Trophoblast cell (in vitro differentiated cells and primary cell): ENCODE data around the gene NR4A3.

Experiments used
- DNase-seq, 2 donors: peaks; one replicate each; pipeline ENCODE4 v3.0.0-alpha.2; 2016
- H2AFZ ChIP-seq: 2 replicates; pipeline ENCODE4 v1.6.1; 2013; ENCODE audit warnings: low read length, moderate library complexity, mild to moderate bottlenecking; ENCODE audit not compliant: insufficient read depth, poor library complexity
- H2AK5ac ChIP-seq: 2 replicates; pipeline ENCODE4 v1.6.1; 2013; ENCODE audit warnings: mild to moderate bottlenecking, low read length
- H2BK120ac ChIP-seq: 2 replicates; pipeline ENCODE4 v1.6.1; 2013; ENCODE audit warnings: low read length, mild to moderate bottlenecking, moderate library complexity; ENCODE audit not compliant: insufficient read depth, poor library complexity
- H2BK12ac ChIP-seq: 2 replicates; pipeline ENCODE4 v1.6.1; 2013; ENCODE audit warnings: mild to moderate bottlenecking, low read length, moderate library complexity
- H2BK5ac ChIP-seq: 2 replicates; pipeline ENCODE4 v1.6.1; 2013; ENCODE audit warnings: low read length, low read depth, moderate library complexity, mild to moderate bottlenecking; ENCODE audit not compliant: poor library complexity
- H3K14ac ChIP-seq: 2 replicates; pipeline ENCODE4 v1.6.1; 2013; ENCODE audit warnings: mild to moderate bottlenecking, low read length
- H3K18ac ChIP-seq: 2 replicates; pipeline ENCODE4 v1.6.1; 2013; ENCODE audit warnings: mild to moderate bottlenecking, low read length
- H3K23ac ChIP-seq: 2 replicates; pipeline ENCODE4 v1.6.1; 2013; ENCODE audit warnings: low read length
- H3K27ac ChIP-seq: 2 replicates; pipeline ENCODE4 v1.5.1; 2013; ENCODE audit warnings: low read depth, mild to moderate bottlenecking, inconsistent platforms, low read length, moderate library complexity
- H3K27me3 ChIP-seq: 2 replicates; pipeline ENCODE4 v1.6.1; 2013; ENCODE audit warnings: inconsistent platforms, mild to moderate bottlenecking, low read length, moderate library complexity; ENCODE audit not compliant: insufficient read depth
- H3K36me3 ChIP-seq, 2 experiments: 1 replicate in 1 of 2; 2 replicates in 1 of 2; pipeline ENCODE4 v1.6.1; 2013; ENCODE audit warnings: low read length in 2 of 2, mild to moderate bottlenecking in 2 of 2, moderate library complexity in 1 of 2; ENCODE audit not compliant: insufficient read depth in 2 of 2, control insufficient read depth in 1 of 2
- H3K4ac ChIP-seq: 2 replicates; pipeline ENCODE4 v1.6.1; 2013; ENCODE audit warnings: low read depth, mild to moderate bottlenecking, low read length, moderate library complexity
- H3K4me1 ChIP-seq, 2 experiments: 1 replicate in 1 of 2; 2 replicates in 1 of 2; pipeline ENCODE4 v1.6.1; 2013; ENCODE audit warnings: low read length in 2 of 2, mild to moderate bottlenecking in 2 of 2, moderate library complexity in 1 of 2; ENCODE audit not compliant: insufficient read depth in 2 of 2, control insufficient read depth in 1 of 2
- H3K4me2 ChIP-seq: 2 replicates; pipeline ENCODE4 v1.6.1; 2013; ENCODE audit warnings: inconsistent platforms, mild to moderate bottlenecking, low read length, moderate library complexity
- H3K4me3 ChIP-seq: 2 replicates; pipeline ENCODE4 v1.5.1; 2013; ENCODE audit warnings: mild to moderate bottlenecking, low read depth, low read length, inconsistent platforms
- H3K79me1 ChIP-seq: one replicate; pipeline ENCODE4 v1.6.1; 2013; ENCODE audit warnings: low read length
- H3K79me2 ChIP-seq: 2 replicates; pipeline ENCODE4 v1.6.1; 2013; ENCODE audit warnings: low read length, mild to moderate bottlenecking; ENCODE audit not compliant: control insufficient read depth, insufficient read depth, poor library complexity
- H3K9ac ChIP-seq: 2 replicates; pipeline ENCODE4 v1.6.1; 2013; ENCODE audit warnings: mild to moderate bottlenecking, low read length
- H3K9me3 ChIP-seq: 2 replicates; pipeline ENCODE4 v1.6.1; 2013; ENCODE audit warnings: low read depth, mild to moderate bottlenecking, control low read depth, inconsistent platforms, low read length; ENCODE audit not compliant: insufficient read depth
- H4K12ac ChIP-seq: 2 replicates; pipeline ENCODE4 v1.6.1; 2013; ENCODE audit warnings: low read depth, mild to moderate bottlenecking, low read length, moderate library complexity
- H4K8ac ChIP-seq: 2 replicates; pipeline ENCODE4 v1.6.1; 2013; ENCODE audit warnings: low read depth, mild to moderate bottlenecking, low read length, moderate library complexity
- H4K91ac ChIP-seq: one replicate; pipeline ENCODE4 v1.6.1; 2013; ENCODE audit warnings: low read depth, mild to moderate bottlenecking, low read length, moderate library complexity
- WGBS: extraction: QIAGEN DNeasy Blood & Tissue Kit; methylation state at CpG from one replicate; pipeline ENCODE4 v1.1.7; 2013; ENCODE audit warnings: missing lambda C conversion rate; ENCODE audit not compliant: insufficient read length, insufficient coverage; ENCODE audit errors: extremely low coverage; 5-methylcytosine and 5-hydroxymethylcytosine counted together

Gene NR4A3

GRCh38 chr9:99907208-99907532, 85.5 kb downstream of the NR4A3 start:
- peak overlapping the region; percentile 87 for H3K4me3 ChIP-seq

GRCh38 chr9:99911600-99911999, 89.9 kb downstream of the NR4A3 start:
- no peak for DNase-seq
- H3K4me2 ChIP-seq: no peak overlapping the region
- WGBS: no CpG with 5 or more reads among the region's 7 CpGs
- no peak overlapping the region for H2BK5ac ChIP-seq
- H3K27me3 ChIP-seq: no peaks in the 10 kb centered on the region
- H3K27ac ChIP-seq: no peak overlapping the region
- H3K79me1 ChIP-seq: peaks cover 6% of the 10 kb centered on the region
- no peak overlapping the region for H3K14ac ChIP-seq
- H3K18ac ChIP-seq: no peak overlapping the region
- no peak overlapping the region for H2BK120ac ChIP-seq
- H3K9ac ChIP-seq: no peak overlapping the region
- H3K4ac ChIP-seq: no peak overlapping the region
- H2BK12ac ChIP-seq: no peak overlapping the region
- no peak overlapping the region for H2AFZ ChIP-seq
- no peaks in the 10 kb centered on the region for H3K4me1 ChIP-seq
- H3K79me2 ChIP-seq: peaks cover 7% of the 10 kb centered on the region
- H3K9me3 ChIP-seq: no peaks in the 10 kb centered on the region
- no peak overlapping the region for H4K8ac ChIP-seq
- no peak overlapping the region for H2AK5ac ChIP-seq
- H3K4me3 ChIP-seq: no peak overlapping the region
- H4K12ac ChIP-seq: no peak overlapping the region
- no peak overlapping the region for H3K23ac ChIP-seq
- no peak overlapping the region for H4K91ac ChIP-seq
- peaks cover 4 to 5% of the 10 kb centered on the region in 2 experiments for H3K36me3 ChIP-seq

More at GRCh38 chr9:99907208-99907532, 85.5 kb downstream of the NR4A3 start:
- Histone ChIP-seq H4K8ac (peak overlapping the region; percentile 71), H3K4ac (no peak overlapping the region), H3K23ac (no peak overlapping the region), H3K18ac (peak overlapping the region; percentile 83), H2BK120ac (no peak overlapping the region), H2BK12ac (no peak overlapping the region), H3K14ac (peak overlapping the region; percentile 96), H2BK5ac (peak overlapping the region; percentile 97), H3K4me1 (peaks cover 0 to 4% of the 10 kb centered on the region in 2 experiments), H3K79me2 (peaks cover 9% of the 10 kb centered on the region), H4K12ac (peak overlapping the region; percentile 100), H3K9ac (no peak overlapping the region), H3K36me3 (peaks cover 0 to 3% of the 10 kb centered on the region in 2 experiments), H4K91ac (peak overlapping the region; percentile 98), H2AFZ (peak overlapping the region; percentile 57), H3K27ac (no peak overlapping the region), H3K27me3 (no peaks in the 10 kb centered on the region), H2AK5ac (no peak overlapping the region), H3K79me1 (peaks cover 7% of the 10 kb centered on the region), H3K4me2 (peak overlapping the region; percentile 45), H3K9me3 (no peaks in the 10 kb centered on the region)
- WGBS: no CpG with 5 or more reads among the region's 9 CpGs
- no peak for DNase-seq
